ENCODE data around the gene GGT6. TPM values are rescaled to one million over a fixed set of nuclear protein-coding genes. Genes with fewer than 3 reads are reported as not detected.

The GGT6 gene
- polyA plus RNA-seq, 1 donor (not counting 4 experiments of a cell fraction or from before 2014, with no cell fraction given) = 0.93 TPM

DNA sequence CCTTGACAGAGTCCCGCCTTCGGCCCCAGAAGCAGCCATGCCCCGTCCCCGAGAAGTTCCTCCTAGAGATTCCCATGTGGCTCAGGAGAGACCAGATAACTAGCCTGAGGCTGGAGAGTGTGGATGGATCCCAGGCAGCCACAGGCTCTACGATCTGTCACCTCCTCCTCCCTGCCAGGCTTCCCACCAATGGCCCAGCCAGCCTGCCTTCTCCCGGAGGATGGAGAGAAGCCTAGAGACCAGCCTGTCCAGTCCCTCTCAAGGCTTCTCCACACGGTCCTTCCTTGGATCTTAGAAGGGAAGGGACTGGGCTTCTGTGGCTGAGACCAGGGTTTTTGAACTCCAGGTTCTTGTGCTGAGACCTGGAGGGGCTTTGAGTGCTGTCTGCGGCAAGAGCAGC is 22.3 kb upstream of the GGT6 start:
- H3K4me1 ChIP-seq (ENCODE audit: control insufficient read depth, extremely low read depth, insufficient read depth, low read length) = peaks cover 14% of the 10 kb centered on the region
- DNase-seq (ENCODE audit: low read depth, low spot score) = no peak
- no peaks in the 10 kb centered on the region for H3K79me2 ChIP-seq (ENCODE audit: control insufficient read depth, insufficient read depth, low read length)
- no peak overlapping the region for H3K27ac ChIP-seq (ENCODE audit: control insufficient read depth, insufficient read depth, low read length)
- no peak overlapping the region for H3K4me3 ChIP-seq (ENCODE audit: control insufficient read depth in 2 of 3, extremely low read depth in 1 of 3, insufficient read depth in 2 of 3, low read depth in 1 of 3, low read length in 3 of 3)
- FAIRE-seq = no peak
- no peak overlapping the region for H3K9ac ChIP-seq (ENCODE audit: control insufficient read depth, extremely low read depth, insufficient read depth, low read length)
- H3K9me3 ChIP-seq (ENCODE audit: control insufficient read depth, low read depth, low read length) = no peaks in the 10 kb centered on the region
- no peak overlapping the region for H2AFZ ChIP-seq (ENCODE audit: control insufficient read depth, low read length)
- H4K20me1 ChIP-seq (ENCODE audit: control insufficient read depth, extremely low read depth, insufficient read depth, low read length) = no peaks in the 10 kb centered on the region
- no peak overlapping the region for H3K4me2 ChIP-seq (ENCODE audit: control insufficient read depth, extremely low read depth, insufficient read depth, low read depth, low read length)
- H3K36me3 ChIP-seq (ENCODE audit: control insufficient read depth in 2 of 2, extremely low read depth in 1 of 2, insufficient read depth in 2 of 2, low read length in 2 of 2) = no peaks in the 10 kb centered on the region
- peaks cover 56% of the 10 kb centered on the region for H3K27me3 ChIP-seq (ENCODE audit: control insufficient read depth, extremely low read depth, insufficient read depth, low read length)
- TF ChIP-seq EZH2 (IDR thresholded peaks at IDR 0.05; ENCODE audit: low read length) = no peak
- TF ChIP-seq, protein P1, sequence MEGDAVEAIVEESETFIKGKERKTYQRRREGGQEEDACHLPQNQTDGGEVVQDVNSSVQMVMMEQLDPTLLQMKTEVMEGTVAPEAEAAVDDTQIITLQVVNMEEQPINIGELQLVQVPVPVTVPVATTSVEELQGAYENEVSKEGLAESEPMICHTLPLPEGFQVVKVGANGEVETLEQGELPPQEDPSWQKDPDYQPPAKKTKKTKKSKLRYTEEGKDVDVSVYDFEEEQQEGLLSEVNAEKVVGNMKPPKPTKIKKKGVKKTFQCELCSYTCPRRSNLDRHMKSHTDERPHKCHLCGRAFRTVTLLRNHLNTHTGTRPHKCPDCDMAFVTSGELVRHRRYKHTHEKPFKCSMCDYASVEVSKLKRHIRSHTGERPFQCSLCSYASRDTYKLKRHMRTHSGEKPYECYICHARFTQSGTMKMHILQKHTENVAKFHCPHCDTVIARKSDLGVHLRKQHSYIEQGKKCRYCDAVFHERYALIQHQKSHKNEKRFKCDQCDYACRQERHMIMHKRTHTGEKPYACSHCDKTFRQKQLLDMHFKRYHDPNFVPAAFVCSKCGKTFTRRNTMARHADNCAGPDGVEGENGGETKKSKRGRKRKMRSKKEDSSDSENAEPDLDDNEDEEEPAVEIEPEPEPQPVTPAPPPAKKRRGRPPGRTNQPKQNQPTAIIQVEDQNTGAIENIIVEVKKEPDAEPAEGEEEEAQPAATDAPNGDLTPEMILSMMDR (optimal IDR thresholded peaks at IDR 0.05 in 1 of 3, IDR thresholded peaks at IDR 0.05 in 1 of 3, conservative IDR thresholded peaks at IDR 0.05 in 1 of 3; ENCODE audit: extremely low read depth in 1 of 3, insufficient read depth in 2 of 3, low read length in 3 of 3) = no peak
- H3K9me1 ChIP-seq (ENCODE audit: control insufficient read depth, extremely low read depth, insufficient read depth, low read length) = peaks cover 2% of the 10 kb centered on the region
- dilution Hi-C loops (cut with MboI; ENCODE audit: extremely low pct_ligation_motif_present, low sequenced_read_pairs) = no loop called here

GRCh38 chr17:4582101-4582501 is 21.7 kb upstream of the GGT6 start:
- H3K4me2 ChIP-seq (ENCODE audit: control insufficient read depth, extremely low read depth, insufficient read depth, low read depth, low read length) = no peak overlapping the region
- peaks cover 56% of the 10 kb centered on the region for H3K27me3 ChIP-seq (ENCODE audit: control insufficient read depth, extremely low read depth, insufficient read depth, low read length)
- no peak overlapping the region for H3K4me3 ChIP-seq (ENCODE audit: control insufficient read depth in 2 of 3, extremely low read depth in 1 of 3, insufficient read depth in 2 of 3, low read depth in 1 of 3, low read length in 3 of 3)
- no peak overlapping the region for H3K9ac ChIP-seq (ENCODE audit: control insufficient read depth, extremely low read depth, insufficient read depth, low read length)
- TF ChIP-seq, protein P1 (optimal IDR thresholded peaks at IDR 0.05 in 1 of 3, IDR thresholded peaks at IDR 0.05 in 1 of 3, conservative IDR thresholded peaks at IDR 0.05 in 1 of 3; ENCODE audit: extremely low read depth in 1 of 3, insufficient read depth in 2 of 3, low read length in 3 of 3) = no peak
- TF ChIP-seq EZH2 (IDR thresholded peaks at IDR 0.05; ENCODE audit: low read length) = no peak
- peaks cover 14% of the 10 kb centered on the region for H3K4me1 ChIP-seq (ENCODE audit: control insufficient read depth, extremely low read depth, insufficient read depth, low read length)
- FAIRE-seq (no peak), DNase-seq (ENCODE audit: low read depth, low spot score) (no peak)
- H3K9me3 ChIP-seq (ENCODE audit: control insufficient read depth, low read depth, low read length) = no peaks in the 10 kb centered on the region
- H3K79me2 ChIP-seq (ENCODE audit: control insufficient read depth, insufficient read depth, low read length) = no peaks in the 10 kb centered on the region
- H3K9me1 ChIP-seq (ENCODE audit: control insufficient read depth, extremely low read depth, insufficient read depth, low read length) = peaks cover 2% of the 10 kb centered on the region
- no peaks in the 10 kb centered on the region for H3K36me3 ChIP-seq (ENCODE audit: control insufficient read depth in 2 of 2, extremely low read depth in 1 of 2, insufficient read depth in 2 of 2, low read length in 2 of 2)
- H2AFZ ChIP-seq (ENCODE audit: control insufficient read depth, low read length) = no peak overlapping the region
- no peaks in the 10 kb centered on the region for H4K20me1 ChIP-seq (ENCODE audit: control insufficient read depth, extremely low read depth, insufficient read depth, low read length)
- dilution Hi-C loops (cut with MboI; ENCODE audit: extremely low pct_ligation_motif_present, low sequenced_read_pairs) = no loop called here
- no peak overlapping the region for H3K27ac ChIP-seq (ENCODE audit: control insufficient read depth, insufficient read depth, low read length)

All from keratinocyte (primary cell).